GM18867 (cell line): Measurements from ENCODE around the gene ZNF136.
A peak's percentile ranks its signal among the peaks of the same experiment; 100 is the strongest.

Experiments
- ATAC-seq: cut with Tn5 transposase; IDR thresholded peaks from one replicate; pipeline ENCODE4 v1.9.1; 2021; ENCODE audit warnings: mild to moderate bottlenecking, moderate library complexity; ENCODE audit not compliant: unreplicated experiment

The ZNF136 gene

DNA sequence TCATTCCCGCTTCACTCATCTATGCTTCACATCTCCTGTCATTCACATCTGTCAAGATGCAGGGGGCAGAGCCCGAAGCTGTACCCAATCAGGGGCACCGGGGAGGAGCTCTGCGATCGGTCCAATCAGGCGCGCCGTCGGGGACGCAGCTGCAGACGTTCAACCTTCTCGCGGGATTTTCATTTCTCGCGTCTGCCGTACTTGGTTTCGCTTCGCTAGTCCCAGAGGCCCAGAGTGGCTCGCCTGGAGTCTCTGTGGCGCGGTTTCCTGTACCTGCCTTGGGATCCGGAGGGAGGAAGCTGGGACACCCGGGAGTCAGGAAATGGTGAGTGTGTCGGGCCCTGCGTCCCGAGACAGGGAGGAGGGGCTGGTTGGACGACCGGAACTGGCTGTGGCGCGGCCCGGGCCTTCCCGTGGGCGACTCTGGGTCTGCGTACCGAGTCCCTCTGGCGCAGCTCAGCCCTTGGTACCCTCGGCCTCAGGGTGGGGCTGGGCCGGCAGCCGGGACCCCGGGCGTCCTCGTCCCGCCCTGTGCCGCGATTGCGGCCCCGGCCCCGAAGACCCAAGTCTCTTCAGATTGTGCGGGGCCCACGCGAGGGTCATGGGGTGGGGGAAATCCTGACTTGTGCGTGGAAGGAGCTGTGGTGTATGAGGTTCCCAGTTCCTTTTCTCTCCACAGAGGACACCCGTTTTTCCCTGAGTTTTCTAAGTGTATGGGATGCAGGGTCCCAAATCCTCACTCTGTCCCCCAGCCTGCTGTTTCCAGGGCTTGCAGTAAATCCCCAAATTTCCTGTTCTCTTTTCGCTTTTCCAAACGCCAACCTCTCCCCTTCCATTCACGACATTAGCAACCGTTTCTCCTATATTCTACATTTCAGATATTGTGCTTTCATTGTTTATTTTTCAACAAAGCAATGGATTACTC is at the start of gene ZNF136:
Gene ZNF136 (plus strand): TSS at position 215 of the 925 bp plus-strand sequence. CDS start 108 bp downstream, at position 323.
- peak; percentile 94 for ATAC-seq

DNA sequence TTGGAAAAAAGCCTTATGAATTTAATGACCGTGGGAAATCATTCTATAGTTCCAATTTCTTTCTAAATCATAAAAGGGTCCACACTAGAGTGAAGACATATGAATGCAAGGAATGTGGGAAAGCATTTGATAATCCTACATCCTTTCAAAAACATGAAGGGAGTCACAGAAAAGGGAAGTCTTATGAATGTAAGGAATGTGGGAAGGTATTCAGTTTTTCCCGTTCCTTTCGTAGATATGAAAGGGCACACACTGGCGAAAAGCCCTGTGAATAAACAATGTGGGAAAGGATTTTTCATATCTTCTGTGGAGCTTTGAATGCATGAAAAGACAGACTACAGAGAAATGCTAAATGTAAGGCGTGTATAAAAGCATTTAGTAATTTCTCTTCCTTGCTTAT is 49.8 kb upstream of the ZNF136 start:
- ATAC-seq: no peak

DNA sequence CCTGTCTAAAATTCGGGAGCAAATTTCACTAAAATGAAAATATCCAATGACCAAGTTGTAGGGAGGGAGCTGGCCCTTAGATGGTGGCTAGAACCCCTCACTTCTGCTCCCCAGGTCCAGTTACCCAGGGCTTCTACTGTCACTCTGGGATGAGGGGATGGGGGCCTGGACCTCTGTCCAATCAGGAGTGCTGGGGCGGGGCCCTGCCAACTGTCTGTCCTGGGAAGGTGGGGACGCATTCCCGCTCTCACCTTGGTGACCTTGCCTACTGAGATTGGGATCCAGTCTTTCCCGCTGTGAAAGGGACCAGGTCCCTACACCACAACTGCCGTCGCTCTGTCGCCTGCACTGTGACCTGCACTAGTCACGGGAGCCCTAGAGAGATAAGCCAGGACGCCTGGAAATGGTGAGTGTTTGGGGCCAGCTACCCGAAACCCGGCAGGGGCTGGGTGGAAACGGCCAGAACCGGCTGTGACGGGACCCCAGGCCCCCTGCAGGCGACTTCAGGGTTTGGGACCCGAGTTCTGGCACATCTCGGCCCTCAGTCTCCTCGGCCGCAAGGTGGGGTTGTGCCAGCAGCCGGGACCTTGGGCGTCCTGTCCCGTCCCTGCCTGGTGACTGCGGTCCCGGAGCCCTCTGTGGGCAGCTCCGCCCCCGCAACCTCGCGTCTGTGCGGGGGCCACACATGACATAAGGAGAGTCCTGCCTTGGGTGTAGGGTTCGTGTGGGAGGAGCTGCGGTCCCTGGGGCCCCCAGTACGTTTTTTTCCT is 45.5 kb upstream of the ZNF136 start:
- no peak for ATAC-seq

DNA sequence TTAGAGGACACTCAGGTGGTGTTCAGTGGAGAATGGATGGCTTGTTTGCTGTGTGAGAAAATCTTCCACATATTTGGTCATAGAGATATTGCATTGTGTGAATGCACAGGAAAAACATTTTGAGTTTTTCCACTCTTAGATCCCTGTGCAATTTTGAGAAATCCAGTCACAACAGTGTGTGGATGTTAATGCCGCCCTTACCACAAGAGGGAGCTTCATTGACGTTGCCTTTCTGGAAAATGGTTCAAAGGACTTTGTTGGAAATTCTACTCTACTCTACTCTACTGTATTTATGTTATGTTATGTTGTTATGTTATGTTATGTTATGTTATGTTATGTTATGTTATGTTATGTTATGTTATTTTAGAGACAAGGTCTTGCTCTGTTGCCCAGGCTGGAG is 36.2 kb upstream of the ZNF136 start:
- no peak for ATAC-seq

DNA sequence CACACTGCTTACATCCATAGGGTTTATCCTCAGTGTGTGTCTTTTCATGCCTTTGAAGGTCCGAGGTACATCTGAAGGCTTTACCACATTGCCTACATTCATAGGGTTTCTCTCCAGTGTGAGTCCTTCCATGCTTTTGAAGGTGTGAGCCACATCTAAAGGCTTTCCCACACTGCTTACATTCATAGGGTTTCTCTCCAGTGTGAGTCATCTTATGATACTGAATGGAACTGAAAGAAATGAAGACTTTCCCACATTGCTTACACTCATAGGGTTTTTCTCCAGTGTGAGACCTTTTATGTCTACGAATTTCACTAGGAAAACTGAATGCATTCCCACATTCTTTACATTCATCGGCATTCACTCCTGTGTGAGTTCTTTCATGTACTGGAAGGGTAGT is 29.8 kb upstream of the ZNF136 start:
- ATAC-seq: no peak

DNA sequence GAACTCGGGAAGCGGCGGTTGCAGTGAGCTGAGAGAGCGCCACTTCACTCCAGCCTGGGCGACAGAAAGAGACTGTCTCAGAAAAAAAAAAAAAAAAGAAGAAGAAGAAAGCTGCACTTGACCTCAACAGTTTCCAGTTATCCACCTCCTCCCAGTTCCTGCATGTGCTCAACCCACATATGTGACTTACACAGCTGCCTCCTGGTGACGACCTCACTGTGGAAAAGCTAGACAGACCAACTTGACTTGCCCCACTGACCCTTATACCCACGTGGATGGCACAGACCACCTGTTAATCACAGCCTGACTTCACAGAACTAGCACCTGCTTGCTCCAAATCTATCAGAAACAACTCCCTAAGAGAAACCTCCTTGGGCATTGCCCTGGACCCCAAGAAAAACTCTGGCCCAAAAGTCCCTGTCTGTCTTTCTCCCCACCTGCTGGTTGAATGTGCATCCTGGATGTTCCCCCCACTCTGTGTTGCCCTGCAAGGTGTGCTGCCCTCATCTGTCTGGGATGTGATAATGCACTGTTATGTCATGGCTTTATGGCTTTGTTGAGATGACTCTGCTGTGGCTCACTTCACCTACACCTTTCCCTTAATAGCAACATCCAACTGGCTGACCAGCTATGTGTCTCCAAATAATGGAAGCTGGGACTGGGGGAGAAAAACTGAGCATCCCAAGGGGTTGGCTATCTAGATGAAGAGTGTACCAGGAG is 25.5 kb upstream of the ZNF136 start:
- ATAC-seq: no peak

DNA sequence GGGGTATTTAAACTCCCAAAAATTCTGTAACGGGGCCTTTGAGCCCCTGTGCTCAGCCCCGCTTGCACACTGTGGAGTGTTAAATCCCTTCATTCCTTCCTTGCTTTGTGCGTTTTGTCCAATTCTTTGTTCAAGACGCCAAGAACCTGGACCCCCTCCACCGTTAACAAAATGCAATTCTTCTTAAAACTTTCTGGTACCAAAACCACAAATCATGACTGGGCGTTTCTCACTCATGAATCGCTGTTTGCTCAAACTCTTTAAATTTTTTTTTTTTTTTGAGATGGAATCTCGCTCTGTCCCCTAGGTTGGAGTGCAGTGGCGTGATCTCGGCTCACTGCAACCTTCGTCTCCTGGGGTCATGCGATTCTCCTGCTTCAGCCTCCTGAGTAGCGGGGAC is 23.6 kb upstream of the ZNF136 start:
- ATAC-seq: no peak

DNA sequence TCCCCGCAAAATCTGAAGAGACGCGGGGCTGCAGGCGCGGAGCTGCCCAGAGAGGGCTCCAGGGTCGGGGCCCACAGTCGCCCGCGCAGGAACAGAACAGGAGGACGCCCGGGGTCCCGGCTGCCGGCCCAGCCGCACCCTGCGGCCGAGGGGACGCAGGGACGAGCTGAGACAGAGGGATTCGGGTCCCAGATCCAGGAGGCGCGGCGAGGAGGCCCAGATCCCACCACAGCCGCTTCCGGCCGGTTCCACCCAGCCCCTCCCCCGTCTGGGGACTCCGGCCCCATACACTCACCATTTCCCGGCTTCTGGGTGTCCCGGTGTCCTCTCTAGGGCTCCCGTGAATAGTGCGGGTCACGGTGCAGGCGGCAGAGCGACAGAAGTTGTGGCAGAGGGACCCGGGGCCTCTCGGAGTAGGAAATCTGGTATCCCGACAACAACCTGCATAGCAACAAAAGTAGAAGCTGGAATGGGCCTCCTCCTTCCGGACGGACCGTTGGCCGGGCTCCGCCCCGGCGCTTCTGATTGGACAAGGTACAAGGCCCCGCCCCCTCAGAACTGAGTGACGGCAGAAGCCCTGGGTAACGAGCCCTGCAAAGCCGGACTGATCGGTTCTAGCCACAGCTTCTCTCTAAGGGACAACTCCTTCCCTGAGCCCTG is 22.9 kb upstream of the ZNF136 start, which contains the start of gene ZNF20:
Gene ZNF20 (minus strand): TSS at position 466 of the 660 bp plus-strand sequence. CDS start 168 bp downstream, at position 298.
- ATAC-seq: peak; percentile 90

DNA sequence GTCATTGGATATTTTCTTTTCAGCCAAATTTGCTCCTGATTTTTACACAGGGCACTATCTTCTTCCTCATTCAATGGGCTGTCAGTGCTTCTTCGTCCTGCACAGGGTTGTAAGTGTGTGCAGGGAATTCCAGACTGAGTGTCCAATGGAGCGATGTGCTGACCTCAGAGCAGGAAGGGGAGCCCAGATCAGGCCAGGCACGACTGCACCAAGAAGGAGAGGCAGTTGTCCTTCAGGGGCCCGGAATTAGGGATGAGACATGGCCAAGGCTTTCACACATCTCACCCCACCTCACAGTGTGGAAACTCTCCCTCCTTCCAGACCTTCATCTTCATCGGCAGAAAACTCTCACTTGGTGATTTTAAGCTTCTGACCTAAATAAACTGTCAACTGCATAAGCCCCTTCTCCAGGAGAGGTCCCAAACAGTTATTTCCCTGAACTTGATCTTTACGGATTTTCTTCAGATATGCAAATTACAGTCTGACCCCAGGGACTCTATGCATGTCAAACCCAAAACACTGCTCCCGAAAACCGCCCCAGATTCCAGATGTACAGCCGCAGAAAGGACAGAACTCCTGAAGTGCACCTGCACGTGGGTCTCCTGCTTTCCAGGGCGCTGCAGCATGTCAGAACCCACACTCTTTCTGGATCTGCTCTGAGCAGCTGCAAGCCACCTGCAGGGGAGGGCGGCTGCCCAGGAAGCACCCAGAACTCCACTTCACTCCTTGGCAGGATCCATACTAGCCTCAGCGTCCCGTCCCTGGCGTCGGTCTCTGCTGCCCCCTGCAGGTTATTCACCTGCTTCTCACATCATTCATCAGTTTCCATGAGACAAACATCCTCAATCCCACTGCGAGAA is 22.1 kb upstream of the ZNF136 start:
- peak; percentile 56 for ATAC-seq

DNA sequence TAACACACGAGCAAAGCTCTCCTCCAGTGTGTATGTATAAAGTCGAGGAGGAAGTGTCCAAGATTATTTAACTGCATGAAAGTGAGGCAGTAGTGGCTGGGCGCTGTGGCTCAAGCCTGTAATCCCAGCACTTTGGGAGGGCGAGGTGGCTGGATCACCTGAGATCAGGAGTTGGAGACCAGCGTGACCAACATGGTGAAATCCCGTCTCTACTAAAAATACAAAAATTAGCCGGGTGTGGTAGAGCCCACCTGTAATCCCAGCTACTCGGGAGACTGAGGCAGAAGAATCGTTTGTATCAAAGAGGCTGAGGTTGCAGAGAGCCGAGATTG is 21.5 kb upstream of the ZNF136 start:
- no peak for ATAC-seq

DNA sequence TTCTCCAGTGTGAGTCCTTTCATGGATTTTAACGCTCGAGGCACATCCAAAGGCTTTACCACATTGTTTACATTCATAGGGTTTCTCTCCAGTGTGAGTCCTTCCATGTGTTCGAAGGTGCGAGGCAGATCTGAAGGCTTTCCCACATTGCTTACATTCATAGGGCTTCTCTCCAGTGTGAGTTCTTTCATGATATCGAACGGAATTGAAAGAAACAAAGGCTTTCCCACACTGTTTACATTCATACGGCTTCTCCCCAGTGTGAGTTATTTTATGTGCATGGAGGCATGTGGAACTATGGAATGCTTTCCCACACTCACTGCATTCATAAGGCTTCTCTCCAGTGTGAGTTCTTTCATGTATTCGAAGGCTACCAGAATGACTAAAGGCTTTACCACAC is 17.5 kb upstream of the ZNF136 start:
- no peak for ATAC-seq

DNA sequence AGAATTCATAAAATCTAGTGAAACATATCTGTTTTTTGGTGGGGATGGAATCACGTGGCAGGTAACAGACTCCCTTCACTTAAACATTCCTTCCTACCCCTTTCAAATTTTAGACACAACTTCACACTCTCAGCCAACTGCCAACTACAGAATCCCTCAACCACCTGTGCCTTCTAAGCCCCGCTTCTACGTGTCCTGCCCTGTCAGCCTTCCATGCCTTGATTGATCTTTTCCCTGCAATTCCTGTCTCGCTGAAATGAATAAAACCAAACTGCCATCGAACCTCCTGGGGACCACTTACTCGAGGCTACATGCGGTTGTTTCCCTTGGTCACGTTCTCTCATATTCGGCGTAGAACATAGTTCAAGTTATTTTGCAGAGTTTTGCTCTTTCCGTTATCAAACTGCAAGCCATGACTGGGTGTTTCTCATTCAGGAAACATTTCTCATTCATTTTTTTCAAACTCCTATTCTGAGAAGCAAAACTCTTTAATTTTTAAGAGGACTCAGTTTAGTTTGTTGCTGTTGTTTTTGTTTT is 7.5 kb upstream of the ZNF136 start:
- ATAC-seq: no peak

DNA sequence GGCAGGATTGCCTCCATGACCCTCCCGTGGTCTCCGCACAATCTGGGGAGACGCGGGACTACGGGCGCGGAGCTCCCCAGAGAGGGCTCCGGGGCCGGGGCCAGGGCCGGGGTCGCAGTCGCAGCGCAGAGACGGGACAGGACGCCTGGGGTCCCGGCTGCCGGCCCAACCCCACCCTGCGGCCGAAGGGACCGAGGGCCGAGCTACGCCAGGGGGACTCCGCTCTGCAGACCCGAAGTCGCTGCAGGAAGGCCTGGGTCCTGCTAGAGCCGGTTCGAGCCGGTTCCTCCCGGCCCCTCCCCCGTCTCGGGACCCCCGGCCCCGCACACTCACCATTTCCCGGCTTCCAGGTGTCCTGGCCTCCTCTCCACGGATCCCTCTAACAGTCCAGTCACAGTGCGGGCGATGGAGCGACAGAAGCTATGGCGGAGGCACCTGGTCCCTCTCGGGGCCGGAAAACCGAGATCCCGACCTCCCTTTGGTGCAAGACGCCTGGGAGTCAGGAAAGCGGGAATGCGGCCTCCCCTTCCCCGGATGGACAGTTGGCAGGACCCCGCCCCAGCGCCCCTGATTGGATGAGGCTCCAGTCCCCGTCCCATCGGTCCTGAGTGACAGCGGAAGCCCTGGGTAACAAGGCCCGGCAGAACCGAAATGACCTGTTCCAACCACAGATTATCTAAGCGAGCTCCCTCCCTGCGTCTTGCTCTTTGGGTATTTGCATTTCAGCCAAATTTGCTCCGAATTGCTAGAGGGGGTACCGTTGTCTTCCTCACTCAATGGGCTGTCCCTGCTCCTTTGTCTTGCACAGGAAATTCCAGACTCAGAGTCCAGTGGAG is 6.5 kb upstream of the ZNF136 start, which contains the start of gene ZNF625:
Gene ZNF625 (minus strand): TSS at position 512 of the 836 bp plus-strand sequence. CDS start 176 bp downstream, at position 336.
- ATAC-seq: peak; percentile 78

DNA sequence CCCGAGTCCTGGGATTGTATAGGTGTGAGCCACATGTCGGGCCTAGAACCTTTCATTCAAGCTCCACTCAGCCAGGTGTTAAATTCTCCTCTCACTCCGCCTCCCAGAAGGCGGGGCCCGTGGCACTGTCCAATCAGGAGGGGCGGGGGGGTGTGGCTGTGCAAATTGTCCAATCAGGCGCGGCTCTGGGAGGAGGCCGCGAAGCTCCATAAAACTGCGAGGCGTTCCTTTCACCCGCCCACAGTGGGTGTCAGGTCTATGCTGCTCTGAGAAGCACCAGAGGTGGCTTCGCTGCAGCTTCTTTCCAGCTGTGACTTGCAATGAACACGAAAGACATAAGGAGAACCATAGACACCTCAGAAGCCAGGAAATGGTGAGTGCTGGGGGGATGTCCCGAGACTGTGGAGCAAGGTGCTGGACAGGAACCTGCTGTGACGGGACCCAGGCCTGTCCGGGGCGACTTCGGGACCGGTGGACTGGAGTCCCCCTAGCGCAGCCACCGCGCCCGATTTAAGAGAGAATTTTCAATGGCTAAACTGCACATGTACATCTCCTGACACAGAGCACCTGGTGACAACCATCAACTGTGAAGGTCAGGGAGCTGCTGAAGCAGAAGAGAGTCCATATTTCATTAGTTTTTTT is 3.0 kb upstream of the ZNF136 start:
- ATAC-seq: no peak

DNA sequence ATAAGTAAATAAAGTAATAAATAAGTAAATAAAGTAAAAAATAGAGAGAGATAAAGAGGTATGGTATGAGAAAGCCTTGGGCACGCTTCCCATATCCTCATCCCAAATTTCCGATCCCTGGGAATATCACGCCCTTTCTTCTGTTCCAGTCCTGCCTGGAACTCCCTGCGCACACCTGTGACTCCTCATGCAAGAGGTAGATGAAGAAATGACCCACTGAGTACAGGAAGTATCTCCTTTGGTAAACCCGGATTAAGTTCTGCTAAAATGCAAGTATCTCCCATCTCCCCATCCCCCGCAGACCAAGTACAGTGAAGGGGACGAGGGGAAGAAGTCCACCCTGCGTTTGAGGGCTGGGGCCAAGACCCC is 399 bp upstream of the ZNF136 start:
- no peak for ATAC-seq

DNA sequence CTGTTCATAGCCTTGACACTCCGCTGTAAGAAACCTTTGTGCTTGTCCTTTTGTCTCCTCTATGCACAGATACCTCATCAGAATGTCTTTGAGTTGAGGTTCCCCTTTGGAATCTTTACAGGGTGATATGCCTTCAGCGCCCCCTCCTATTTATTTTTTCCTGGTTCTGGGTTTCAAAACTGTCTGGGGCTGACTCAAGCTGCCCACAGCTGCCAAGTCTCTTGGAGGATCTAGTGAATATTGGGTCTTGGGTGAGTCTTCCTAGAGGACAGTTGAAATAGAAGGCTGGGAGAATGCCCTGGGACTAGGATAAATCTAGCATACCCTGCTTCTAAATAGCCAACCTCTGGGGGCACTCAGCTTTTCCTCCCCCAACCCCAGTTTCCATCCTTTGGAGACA is 930 bp downstream of the ZNF136 start:
- ATAC-seq: no peak

DNA sequence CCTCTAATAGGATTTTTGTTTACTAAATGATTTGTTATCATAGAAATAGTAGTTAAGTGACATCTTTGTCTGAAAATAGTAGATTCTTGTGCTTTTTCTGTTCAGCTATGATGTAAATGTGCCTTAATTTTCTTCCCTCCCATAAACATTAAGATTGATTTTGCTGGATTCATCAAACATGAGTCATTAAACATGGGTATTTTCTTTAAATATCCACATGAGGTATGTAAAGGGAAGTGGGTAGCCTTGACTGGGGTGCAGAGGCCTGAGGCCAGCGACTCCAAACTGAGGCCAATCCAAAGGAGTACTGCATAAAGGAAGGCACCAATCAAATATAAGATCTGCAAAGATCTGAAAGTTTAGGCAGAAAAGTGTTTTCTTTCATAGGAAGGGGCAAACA is 3.7 kb downstream of the ZNF136 start:
- no peak for ATAC-seq

DNA sequence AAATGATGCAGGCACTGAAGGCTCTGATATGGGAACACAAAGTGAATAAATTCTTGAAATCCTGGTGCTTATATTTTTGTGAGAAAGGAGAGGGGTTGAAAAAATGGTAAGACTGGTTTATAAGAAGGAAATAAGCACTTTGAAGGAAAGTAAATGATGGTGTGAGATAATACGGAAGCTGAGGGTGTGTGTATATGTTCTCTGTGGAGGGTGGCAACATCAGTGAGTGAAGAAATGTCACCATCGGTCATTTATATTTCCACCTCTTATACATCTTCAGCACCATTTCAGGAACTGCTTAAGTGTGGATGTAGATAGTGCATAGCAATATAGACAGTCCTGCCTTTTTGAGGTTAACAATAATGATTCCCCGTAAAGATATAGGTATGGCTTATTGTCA is 17.5 kb downstream of the ZNF136 start:
- ATAC-seq: no peak
